GM19467 (cell line): ENCODE measurements around the gene ILKAP.

Experiments used
- ATAC-seq: cut with Tn5 transposase; IDR thresholded peaks from one replicate; pipeline ENCODE4 v1.9.1; 2021; ENCODE audit warnings: mild to moderate bottlenecking, moderate library complexity; ENCODE audit not compliant: unreplicated experiment

Gene ILKAP

DNA sequence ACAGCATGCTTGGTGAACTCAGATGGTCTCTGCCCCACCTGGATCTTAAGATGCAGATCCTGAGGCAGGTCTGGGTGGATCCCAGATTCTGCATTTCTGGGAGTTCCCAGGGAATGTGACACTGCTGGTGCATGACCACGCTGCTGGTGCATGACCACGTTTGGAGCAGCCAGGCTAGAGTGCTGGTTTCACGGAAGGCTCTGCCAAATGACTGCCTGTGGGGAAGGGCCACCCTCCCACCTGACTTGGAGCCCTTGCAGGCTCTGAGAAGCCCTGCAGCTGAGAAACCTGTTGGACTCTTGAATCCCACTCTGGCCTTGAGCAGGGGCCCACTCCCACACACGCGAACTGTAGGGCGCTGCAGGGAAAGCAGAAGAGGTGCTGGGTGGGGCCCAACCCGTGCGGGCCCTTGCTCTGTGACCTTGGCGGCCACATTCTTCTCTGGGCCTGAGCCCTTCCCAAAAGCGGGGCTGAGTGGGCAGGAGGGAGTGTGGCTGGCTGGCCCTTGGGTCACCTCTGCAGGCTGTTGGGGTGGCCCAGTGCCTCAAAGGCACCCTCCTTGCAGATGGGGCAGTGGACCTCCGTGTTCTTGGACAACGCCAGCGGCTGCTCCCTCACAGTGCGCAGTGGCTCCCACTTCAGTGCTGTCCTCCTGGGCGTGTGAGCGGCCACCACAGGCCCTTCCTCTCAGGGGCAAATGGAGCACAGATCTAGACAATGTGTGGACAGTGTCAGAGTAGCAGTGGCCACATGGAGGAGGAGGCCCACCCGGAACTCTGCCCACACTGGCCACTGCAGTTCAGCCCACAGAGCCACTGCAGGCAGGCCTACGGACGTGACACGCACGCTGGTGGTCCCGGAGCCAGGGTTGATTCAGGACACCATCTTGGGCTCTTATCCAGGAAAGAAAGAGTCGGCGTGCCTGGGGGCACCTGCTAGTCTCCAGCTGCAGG lies 36.8 kb downstream of the ILKAP start:
- ATAC-seq = no peak

DNA sequence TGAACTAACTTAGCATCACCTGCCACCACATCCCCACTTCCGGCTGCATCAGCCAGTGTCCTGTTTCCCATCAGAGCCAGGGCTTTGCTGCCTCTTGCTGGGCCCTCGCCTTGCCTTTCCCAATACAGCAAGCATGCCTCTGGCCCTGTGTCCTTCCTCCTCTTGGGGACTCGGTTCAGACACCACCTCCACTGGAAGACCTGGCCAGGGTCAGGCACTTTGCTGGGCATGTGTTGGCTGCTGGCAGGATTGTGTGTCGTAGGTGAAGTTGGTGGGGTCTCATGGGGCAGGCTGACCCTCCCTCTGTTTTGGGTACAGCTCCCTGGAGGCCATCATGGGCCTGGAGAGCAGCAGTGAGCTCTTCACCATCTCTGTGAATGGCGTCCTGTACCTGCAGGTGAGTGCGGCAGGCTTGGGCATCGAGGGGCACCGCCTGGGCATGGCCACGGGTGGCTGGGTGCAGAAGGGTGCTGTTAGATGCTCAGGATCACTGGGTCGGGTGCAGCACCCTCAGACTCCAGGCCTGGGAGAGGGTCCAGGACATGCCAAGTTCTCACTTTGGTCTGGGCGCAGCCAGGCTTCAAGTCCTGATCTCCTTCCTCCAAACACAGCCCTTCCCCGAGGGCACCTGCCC lies 38.1 kb downstream of the ILKAP start:
- no peak for ATAC-seq

GRCh38 chr2:238164906-238165287 lies 38.6 kb downstream of the ILKAP start:
- ATAC-seq = no peak

GRCh38 chr2:238163481-238164198 lies 39.9 kb downstream of the ILKAP start:
- ATAC-seq = no peak

GRCh38 chr2:238162846-238163441 lies 40.6 kb downstream of the ILKAP start:
- no peak for ATAC-seq

GRCh38 chr2:238162251-238162845 lies 41.1 kb downstream of the ILKAP start:
- no peak for ATAC-seq

- no peak for ATAC-seq
Measured at GRCh38 chr2:238161291-238162051, 42.0 kb downstream of the ILKAP start.

- ATAC-seq = no peak
Measured at GRCh38 chr2:238160206-238161129, 43.0 kb downstream of the ILKAP start.

- no peak for ATAC-seq
Measured at GRCh38 chr2:238159661-238160205, 43.8 kb downstream of the ILKAP start.

- no peak for ATAC-seq
Measured at GRCh38 chr2:238159071-238159539, 44.4 kb downstream of the ILKAP start.

- peak; percentile 48 for ATAC-seq
Measured at GRCh38 chr2:238158509-238159070, 44.9 kb downstream of the ILKAP start, which contains the start of gene ERFE. Gene ERFE (plus strand): TSS chr2:238158970. CDS start chr2:238159008, 38 bp downstream.

- ATAC-seq = no peak
Measured at GRCh38 chr2:238158018-238158508, 45.4 kb downstream of the ILKAP start.

- no peak for ATAC-seq
Measured at GRCh38 chr2:238157506-238158017, 45.9 kb downstream of the ILKAP start.

DNA sequence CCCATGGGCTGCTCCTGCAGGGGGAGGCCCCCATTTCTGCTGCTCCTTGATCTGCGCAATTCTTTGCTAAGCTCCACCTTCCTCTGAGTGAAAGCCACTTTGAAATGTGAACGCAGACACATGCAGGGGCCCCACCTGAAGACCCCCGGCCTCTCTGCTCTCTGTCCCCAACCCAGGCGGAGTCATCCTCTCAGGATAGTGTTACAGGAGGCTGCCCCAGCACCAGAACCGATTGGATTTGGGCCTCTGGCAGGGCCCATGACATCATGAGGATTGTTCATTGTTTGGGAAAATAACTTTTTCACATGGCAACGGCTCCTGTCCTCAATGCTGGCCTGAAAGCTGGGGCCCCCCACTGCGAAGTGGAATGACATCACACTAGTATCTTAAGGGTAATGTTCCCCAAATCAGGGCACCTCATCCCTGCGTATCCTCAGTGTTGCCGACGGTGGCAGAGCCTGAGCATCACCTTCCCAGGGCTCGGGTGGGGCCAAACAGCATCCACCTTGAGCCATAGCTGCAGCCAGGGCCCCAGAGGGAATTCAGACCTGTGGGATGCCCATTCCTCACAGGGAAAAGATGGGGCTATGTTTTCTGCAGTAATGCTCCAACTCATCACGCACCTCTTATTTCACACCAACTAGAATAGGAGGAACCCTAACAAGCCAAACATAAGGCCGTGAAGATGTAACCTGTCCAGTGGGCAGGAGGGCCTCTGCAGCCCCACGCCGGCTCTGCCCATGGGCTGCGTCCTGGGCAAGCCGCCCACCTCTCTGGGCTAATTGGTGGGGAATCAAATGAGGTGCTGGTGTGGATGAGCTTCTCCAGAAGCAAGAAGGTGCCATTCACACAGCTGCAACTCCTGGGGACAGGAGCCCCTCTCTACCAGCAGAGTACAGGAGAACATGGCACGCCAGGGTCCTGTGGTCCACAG lies 47.5 kb downstream of the ILKAP start:
- ATAC-seq = no peak

DNA sequence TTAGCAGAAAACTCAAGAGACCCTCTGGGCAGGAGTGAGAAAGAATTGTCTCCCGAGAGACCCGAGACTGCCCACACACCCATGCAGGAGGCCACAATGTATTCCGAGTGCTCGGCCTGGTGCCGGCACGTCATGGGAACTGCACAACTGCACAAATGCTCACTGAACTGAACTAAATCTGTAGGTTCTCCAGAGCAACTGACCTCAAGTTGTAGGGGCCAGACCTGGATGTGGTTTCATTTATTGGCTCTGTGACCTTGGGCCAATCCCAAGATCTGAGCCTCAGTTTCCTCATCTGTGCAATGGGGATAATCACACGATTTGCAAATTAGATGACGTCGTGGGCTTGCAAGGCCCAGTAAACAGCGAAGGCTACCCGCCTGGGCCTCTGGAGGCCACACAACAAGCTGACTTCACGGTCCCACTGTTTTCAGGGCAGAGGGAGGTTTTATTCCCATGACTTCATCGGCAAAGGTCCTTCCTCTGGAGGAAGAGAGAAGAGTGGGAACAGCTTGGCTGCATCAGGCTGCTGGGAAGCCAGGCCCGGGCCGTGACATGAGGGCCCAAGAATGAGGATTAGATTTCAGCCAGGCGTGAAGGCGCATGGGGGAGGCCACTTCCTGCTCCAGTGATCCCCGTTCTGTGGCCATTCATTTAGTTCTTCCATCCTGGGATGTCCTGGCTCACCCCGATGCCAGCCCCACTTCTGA lies 48.3 kb downstream of the ILKAP start:
- no peak for ATAC-seq

- no peak for ATAC-seq
Measured at GRCh38 chr2:238154570-238154969, 48.9 kb downstream of the ILKAP start.
